Uterus (tissue), 4 donors: Measurements from ENCODE around the gene RNF157. TPM values are rescaled to one million over a fixed set of nuclear protein-coding genes. Genes with fewer than 3 reads are reported as not detected.

Experiments used
- DNase-seq, 2 donors: peaks; one replicate each; pipeline ENCODE4 v3.0.0-alpha.2; 2019 to 2020
- H3K27ac ChIP-seq, 2 donors: fragments of 200-600 bp; sonication (generic); 1 replicate in 1 of 2; 2 replicates in 1 of 2; pipeline ENCODE4 v1.5.1; 2016 to 2018
- H3K27me3 ChIP-seq, 2 donors: fragments of 200-600 bp; sonication (generic); one replicate each; pipeline ENCODE4 v1.5.1; 2018 to 2019; ENCODE audit warnings: control low read depth in 1 of 2
- H3K36me3 ChIP-seq, 2 donors: fragments of 200-600 bp; sonication (generic); one replicate each; pipeline ENCODE4 v1.5.1; 2019; ENCODE audit warnings: control low read depth in 1 of 2
- H3K4me1 ChIP-seq, 2 donors: fragments of 200-600 bp; sonication (generic); one replicate each; pipeline ENCODE4 v1.5.1; 2018 to 2019; ENCODE audit warnings: control low read depth in 1 of 2
- H3K4me3 ChIP-seq, 2 donors: fragments of 200-600 bp; sonication (generic); 1 replicate in 1 of 2; 2 replicates in 1 of 2; pipeline ENCODE4 v1.5.1; 2018 to 2019; ENCODE audit warnings: mild to moderate bottlenecking in 1 of 2
- H3K9me3 ChIP-seq, 2 donors: fragments of 200-600 bp; sonication (generic); one replicate each; pipeline ENCODE4 v1.5.1; 2019; ENCODE audit warnings: control low read depth in 1 of 2
- POLR2A ChIP-seq, 2 donors: fragments of 450-650 bp; IDR thresholded peaks; one replicate each; pipeline ENCODE4 v1.6.1; 2016; ENCODE audit warnings: antibody characterized with exemption in 2 of 2, mild to moderate bottlenecking in 1 of 2, moderate library complexity in 1 of 2
- intact Hi-C: fragments of 100-400 bp; cut with DNase I; formaldehyde crosslinking; loops from one replicate; pipeline ENCODE4 v1.15.1; 2023; ENCODE audit warnings: low total_unique reads
- total RNA-seq, 4 donors: library from RNA; depleted of rRNA in 3 of 4; stranded (reverse); fragments of >200 nt in 3 of 4; gene quantifications; one replicate each; pipeline versions ENCODE4 v1.1.0 to v1.2.4, GENCODE V29; 2014 to 2023
- TF ChIP-seq, protein P1 (sequence below), 4 experiments: fragments of 200-600 bp in 2 of 4; fragments of 450-650 bp in 2 of 4; sonication (generic) in 2 of 4; IDR thresholded peaks; one replicate each; pipeline ENCODE4 v1.5.1; 2016 to 2019; ENCODE audit warnings: antibody characterized with exemption in 4 of 4, mild to moderate bottlenecking in 2 of 4, moderate library complexity in 1 of 4
- donor health status: DM: yes; HTN: yes; CAD: no.

RNF157 gene
- total RNA-seq, 4 donors from 2014 or later = 0.77 to 5.7 (median 1.7) TPM

DNA sequence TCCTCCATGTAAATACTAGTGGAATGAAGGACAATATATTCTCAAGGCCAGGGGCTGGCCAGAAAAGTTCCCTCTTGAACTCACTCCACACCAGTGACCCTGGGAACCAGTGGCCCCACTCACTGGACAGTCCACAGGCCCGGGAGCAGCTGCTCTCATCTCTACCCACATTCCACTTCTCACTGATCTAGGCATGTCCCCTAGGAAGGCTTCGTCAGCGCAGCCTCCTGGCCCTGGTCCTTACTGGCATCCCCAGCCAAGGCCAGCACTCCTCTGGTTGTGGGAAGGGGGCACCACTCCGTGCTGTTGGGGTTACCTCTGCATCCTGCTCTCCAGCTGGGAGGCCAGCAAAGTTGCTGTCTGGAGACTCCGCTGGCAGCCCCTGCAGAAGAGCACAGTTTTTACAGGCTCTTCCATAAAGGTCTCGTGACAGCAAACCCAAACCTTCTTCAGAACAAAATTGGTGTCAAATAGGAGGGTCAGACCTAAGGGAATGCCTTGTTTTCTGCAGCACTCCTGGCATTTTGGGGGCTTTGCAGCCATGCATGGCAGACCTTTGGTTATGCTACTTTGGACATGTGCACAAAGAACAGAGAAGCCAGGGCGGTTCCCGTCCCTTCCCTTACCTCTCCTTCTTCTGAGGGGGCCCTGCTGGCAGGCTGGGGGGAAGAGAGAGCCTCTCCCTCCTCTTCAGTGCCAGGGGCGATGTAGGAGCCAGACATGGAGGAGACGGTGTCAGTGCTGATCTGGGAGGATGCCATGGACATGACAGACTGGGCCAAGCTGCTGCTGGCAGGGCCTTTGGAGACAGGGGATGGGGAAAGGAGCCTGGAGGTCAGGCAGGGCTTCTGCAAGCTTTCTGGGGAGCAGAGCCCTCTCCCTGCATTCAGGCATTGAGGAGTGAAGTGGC lies 85.1 kb downstream of the RNF157 start:
- Histone ChIP-seq H3K27me3 (no peaks in the 10 kb centered on the region), H3K4me1 (no peaks in the 10 kb centered on the region), H3K9me3 (no peaks in the 10 kb centered on the region), H3K27ac (no peak overlapping the region), H3K36me3 (no peaks in the 10 kb centered on the region), H3K4me3 (no peak overlapping the region)
- intact Hi-C loops = no loop called here
- no peak for TF ChIP-seq POLR2A (IDR thresholded peaks at IDR 0.05)
- TF ChIP-seq, protein P1, sequence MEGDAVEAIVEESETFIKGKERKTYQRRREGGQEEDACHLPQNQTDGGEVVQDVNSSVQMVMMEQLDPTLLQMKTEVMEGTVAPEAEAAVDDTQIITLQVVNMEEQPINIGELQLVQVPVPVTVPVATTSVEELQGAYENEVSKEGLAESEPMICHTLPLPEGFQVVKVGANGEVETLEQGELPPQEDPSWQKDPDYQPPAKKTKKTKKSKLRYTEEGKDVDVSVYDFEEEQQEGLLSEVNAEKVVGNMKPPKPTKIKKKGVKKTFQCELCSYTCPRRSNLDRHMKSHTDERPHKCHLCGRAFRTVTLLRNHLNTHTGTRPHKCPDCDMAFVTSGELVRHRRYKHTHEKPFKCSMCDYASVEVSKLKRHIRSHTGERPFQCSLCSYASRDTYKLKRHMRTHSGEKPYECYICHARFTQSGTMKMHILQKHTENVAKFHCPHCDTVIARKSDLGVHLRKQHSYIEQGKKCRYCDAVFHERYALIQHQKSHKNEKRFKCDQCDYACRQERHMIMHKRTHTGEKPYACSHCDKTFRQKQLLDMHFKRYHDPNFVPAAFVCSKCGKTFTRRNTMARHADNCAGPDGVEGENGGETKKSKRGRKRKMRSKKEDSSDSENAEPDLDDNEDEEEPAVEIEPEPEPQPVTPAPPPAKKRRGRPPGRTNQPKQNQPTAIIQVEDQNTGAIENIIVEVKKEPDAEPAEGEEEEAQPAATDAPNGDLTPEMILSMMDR (IDR thresholded peaks at IDR 0.05) = no peak
- no peak for DNase-seq

DNA sequence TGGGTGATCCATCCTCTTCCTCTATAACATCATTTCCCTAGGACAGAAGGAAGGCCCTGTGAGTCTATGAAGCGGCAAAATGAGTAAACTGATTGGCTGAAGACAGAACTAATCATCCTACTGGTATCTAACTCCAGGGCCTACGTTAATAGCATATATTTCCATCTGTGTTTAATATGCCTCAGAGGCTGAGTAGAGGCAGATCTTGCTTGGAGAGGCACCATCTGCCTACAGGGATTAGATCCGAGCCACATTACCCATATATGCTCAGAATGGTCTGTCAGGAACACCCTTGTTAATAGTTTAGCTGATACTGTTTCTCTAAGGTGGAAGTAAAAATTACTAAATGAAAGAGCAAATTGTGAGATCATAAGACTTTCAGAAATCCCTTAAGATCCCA lies 86.0 kb downstream of the RNF157 start:
- intact Hi-C loops = no loop called here
- Histone ChIP-seq H3K4me3 (no peak overlapping the region), H3K9me3 (no peaks in the 10 kb centered on the region), H3K36me3 (no peaks in the 10 kb centered on the region), H3K4me1 (no peaks in the 10 kb centered on the region), H3K27ac (no peak overlapping the region), H3K27me3 (no peaks in the 10 kb centered on the region)
- DNase-seq = no peak
- no peak for TF ChIP-seq POLR2A (IDR thresholded peaks at IDR 0.05)
- TF ChIP-seq, protein P1 (IDR thresholded peaks at IDR 0.05) = no peak

DNA sequence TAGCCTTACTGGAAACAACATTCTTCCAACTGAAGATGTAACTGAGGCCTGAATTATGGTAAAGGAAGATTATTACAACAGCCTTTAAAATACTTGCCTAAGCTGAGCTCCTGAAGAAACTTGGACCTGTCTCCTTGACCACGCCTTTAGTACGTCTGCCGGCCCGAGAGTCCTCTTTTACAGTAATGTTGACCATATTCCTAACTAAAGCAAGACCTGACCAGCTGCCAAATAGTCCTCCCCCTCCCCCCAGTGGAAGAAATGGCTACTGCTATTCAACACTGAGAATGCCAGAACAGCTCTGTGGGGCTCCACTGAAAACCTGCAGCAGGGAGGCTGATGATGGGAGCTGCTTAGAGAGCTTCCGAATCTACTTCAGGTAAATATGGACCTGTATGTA lies 86.7 kb downstream of the RNF157 start:
- intact Hi-C loops = no loop called here
- Histone ChIP-seq H3K36me3 (no peaks in the 10 kb centered on the region), H3K4me3 (no peak overlapping the region), H3K4me1 (no peaks in the 10 kb centered on the region), H3K27ac (no peak overlapping the region), H3K9me3 (no peaks in the 10 kb centered on the region), H3K27me3 (no peaks in the 10 kb centered on the region)
- no peak for DNase-seq
- TF ChIP-seq POLR2A (IDR thresholded peaks at IDR 0.05) = no peak
- TF ChIP-seq, protein P1 (IDR thresholded peaks at IDR 0.05) = no peak

DNA sequence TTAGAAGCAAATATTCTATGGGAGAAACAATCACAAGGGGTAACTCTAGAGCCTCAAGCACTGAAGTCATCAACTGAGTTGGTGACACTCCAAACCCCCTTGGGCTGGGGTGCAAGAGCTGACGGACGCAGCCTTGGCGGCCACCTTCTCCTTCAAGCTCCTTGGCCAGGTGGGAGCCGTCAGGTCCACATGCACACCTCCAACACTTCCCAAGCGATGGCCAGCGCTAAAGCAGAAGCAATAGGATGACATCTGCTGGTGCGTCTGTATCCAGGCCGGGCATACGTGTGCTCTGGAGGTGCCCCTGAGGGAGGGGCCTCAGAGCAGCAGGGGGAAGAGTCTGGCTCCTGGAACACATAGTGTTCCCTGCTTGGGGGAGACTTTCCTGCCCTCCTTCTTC lies 87.1 kb downstream of the RNF157 start:
- H3K4me3 ChIP-seq = no peak overlapping the region
- H3K9me3 ChIP-seq = no peaks in the 10 kb centered on the region
- H3K27ac ChIP-seq = no peak overlapping the region
- no peak for TF ChIP-seq POLR2A (IDR thresholded peaks at IDR 0.05)
- no peaks in the 10 kb centered on the region for H3K27me3 ChIP-seq
- H3K36me3 ChIP-seq = no peaks in the 10 kb centered on the region
- intact Hi-C loops = no loop called here
- H3K4me1 ChIP-seq = no peaks in the 10 kb centered on the region
- DNase-seq = no peak

DNA sequence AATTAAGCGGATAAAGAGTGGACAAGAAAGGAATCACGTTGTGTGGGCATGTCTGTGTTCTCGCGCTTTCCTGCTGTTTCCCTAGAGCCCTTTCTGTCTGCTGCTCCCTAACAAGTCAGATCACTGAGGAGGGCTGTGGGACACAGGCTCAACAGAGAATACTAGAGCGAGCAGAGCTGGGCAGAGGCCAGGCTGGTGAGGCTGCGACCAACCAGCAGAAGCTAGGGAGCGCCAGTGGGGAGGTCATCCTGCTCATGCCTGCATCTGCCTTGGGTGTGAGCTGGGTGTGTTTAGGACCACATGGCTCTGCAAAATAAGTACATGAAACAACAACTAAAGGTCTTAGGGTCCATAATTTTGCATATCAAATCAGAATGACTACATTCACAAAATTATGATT lies 87.7 kb downstream of the RNF157 start:
- no peaks in the 10 kb centered on the region for H3K36me3 ChIP-seq
- intact Hi-C loops = no loop called here
- DNase-seq = no peak

More for the DNA sequence above, 87.7 kb downstream of the RNF157 start:
- Histone ChIP-seq H3K4me3 (no peak overlapping the region), H3K27ac (no peak overlapping the region), H3K9me3 (no peaks in the 10 kb centered on the region), H3K4me1 (no peaks in the 10 kb centered on the region), H3K27me3 (no peaks in the 10 kb centered on the region)
- TF ChIP-seq POLR2A (IDR thresholded peaks at IDR 0.05) = no peak
- TF ChIP-seq, protein P1 (IDR thresholded peaks at IDR 0.05) = no peak
